Keratinocyte (primary cell): ENCODE measurements around the gene CELF2. TPM values are rescaled to one million over a fixed set of nuclear protein-coding genes. Genes with fewer than 3 reads are reported as not detected.

Source experiments
- DNase-seq: peaks from one replicate; pipeline ENCODE4 v3.0.0-alpha.2; 2011; ENCODE audit warnings: low read depth, missing footprints, low spot score
- FAIRE-seq: peaks from 2 replicates; lab custom pipeline; 2011; peaks lifted over from hg19 to GRCh38; lab: Jason Lieb, UNC
- H2AFZ ChIP-seq: 2 replicates; pipeline ENCODE4 v1.6.0; 2012; ENCODE audit warnings: low read length, control low read depth, inconsistent platforms; ENCODE audit not compliant: control insufficient read depth
- H3K27ac ChIP-seq: 2 replicates; pipeline ENCODE4 v1.5.1; 2011; ENCODE audit warnings: low read length; ENCODE audit not compliant: control insufficient read depth, insufficient read depth
- H3K27me3 ChIP-seq: 3 replicates; pipeline ENCODE4 v1.6.0; 2011; ENCODE audit warnings: low read length; ENCODE audit not compliant: control insufficient read depth, insufficient read depth; ENCODE audit errors: extremely low read depth
- H3K36me3 ChIP-seq, 2 experiments: 2 replicates in 1 of 2; 3 replicates in 1 of 2; pipeline ENCODE4 v1.5.1; 2011; ENCODE audit warnings: low read length in 2 of 2, mild to moderate bottlenecking in 1 of 2; ENCODE audit not compliant: control insufficient read depth in 2 of 2, insufficient read depth in 2 of 2; ENCODE audit errors: extremely low read depth in 1 of 2
- H3K4me1 ChIP-seq: 3 replicates; pipeline ENCODE4 v1.5.1; 2011; ENCODE audit warnings: low read length; ENCODE audit not compliant: control insufficient read depth, insufficient read depth; ENCODE audit errors: extremely low read depth
- H3K4me2 ChIP-seq: 3 replicates; pipeline ENCODE4 v1.6.0; 2011; ENCODE audit warnings: low read depth, low read length; ENCODE audit not compliant: control insufficient read depth, insufficient read depth; ENCODE audit errors: extremely low read depth
- H3K4me3 ChIP-seq, 3 experiments: fragments of 200-600 bp in 1 of 3; sonication (generic) in 1 of 3; 2 replicates in 2 of 3; 3 replicates in 1 of 3; pipeline ENCODE4 v1.5.1; 2011 to 2016; ENCODE audit warnings: low read length in 3 of 3, mild to moderate bottlenecking in 3 of 3, control low read depth in 2 of 3, inconsistent platforms in 1 of 3, low read depth in 1 of 3, mixed read lengths in 1 of 3, mixed run types in 1 of 3, moderate library complexity in 1 of 3; ENCODE audit not compliant: control insufficient read depth in 2 of 3, insufficient read depth in 2 of 3; ENCODE audit errors: extremely low read depth in 1 of 3
- H3K79me2 ChIP-seq: 2 replicates; pipeline ENCODE4 v1.6.0; 2012; ENCODE audit warnings: low read length; ENCODE audit not compliant: control insufficient read depth, insufficient read depth
- H3K9ac ChIP-seq: 3 replicates; pipeline ENCODE4 v1.6.0; 2011; ENCODE audit warnings: low read length; ENCODE audit not compliant: control insufficient read depth, insufficient read depth; ENCODE audit errors: extremely low read depth
- H3K9me1 ChIP-seq: 3 replicates; pipeline ENCODE4 v1.6.0; 2011; ENCODE audit warnings: low read length; ENCODE audit not compliant: control insufficient read depth, insufficient read depth; ENCODE audit errors: extremely low read depth
- H3K9me3 ChIP-seq: 2 replicates; pipeline ENCODE4 v1.5.1; 2012; ENCODE audit warnings: low read depth, low read length; ENCODE audit not compliant: control insufficient read depth
- H4K20me1 ChIP-seq: 3 replicates; pipeline ENCODE4 v1.6.0; 2011; ENCODE audit warnings: low read length; ENCODE audit not compliant: control insufficient read depth, insufficient read depth; ENCODE audit errors: extremely low read depth
- EZH2 ChIP-seq: IDR thresholded peaks from one replicate; pipeline ENCODE4 v1.6.1; 2012; ENCODE audit warnings: inconsistent platforms, mild to moderate bottlenecking, low read length, moderate library complexity
- dilution Hi-C: fragments of 300-500 bp; cut with MboI; formaldehyde crosslinking; loops from one replicate; pipeline ENCODE4 v1.7.0; 2020; ENCODE audit warnings: low sequenced_read_pairs; ENCODE audit not compliant: extremely low pct_ligation_motif_present
- polyA plus RNA-seq, 5 experiments: library from polyadenylated mRNA; depleted of rRNA in 3 of 5; stranded (reverse) in 3 of 5; stranded (forward) in 1 of 5; unstranded in 1 of 5; fragments of >200 nt; gene quantifications; 1 replicate in 1 of 5; 2 replicates in 3 of 5; 3 replicates in 1 of 5; pipeline versions ENCODE4 v1.2.1 to v1.2.3, GENCODE V29; 2011 to 2012; ENCODE audit warnings: missing spikeins in 2 of 5, low read depth in 1 of 5, low replicate concordance in 1 of 5
- TF ChIP-seq, protein P1 (sequence below), 3 experiments: IDR thresholded peaks in 1 of 3; conservative IDR thresholded peaks in 1 of 3; optimal IDR thresholded peaks in 1 of 3; 2 replicates in 2 of 3; 3 replicates in 1 of 3; pipeline versions ENCODE3 to v1.5.1; 2011; ENCODE audit warnings: low read length in 3 of 3, mild to moderate bottlenecking in 3 of 3, moderate library complexity in 2 of 3, control low read depth in 1 of 3, inconsistent platforms in 1 of 3; ENCODE audit not compliant: insufficient read depth in 2 of 3; ENCODE audit errors: extremely low read depth in 1 of 3

Gene CELF2
- polyA plus RNA-seq, 1 donor (not counting 4 experiments of a cell fraction or from before 2014, with no cell fraction given), result 9.8 TPM

DNA sequence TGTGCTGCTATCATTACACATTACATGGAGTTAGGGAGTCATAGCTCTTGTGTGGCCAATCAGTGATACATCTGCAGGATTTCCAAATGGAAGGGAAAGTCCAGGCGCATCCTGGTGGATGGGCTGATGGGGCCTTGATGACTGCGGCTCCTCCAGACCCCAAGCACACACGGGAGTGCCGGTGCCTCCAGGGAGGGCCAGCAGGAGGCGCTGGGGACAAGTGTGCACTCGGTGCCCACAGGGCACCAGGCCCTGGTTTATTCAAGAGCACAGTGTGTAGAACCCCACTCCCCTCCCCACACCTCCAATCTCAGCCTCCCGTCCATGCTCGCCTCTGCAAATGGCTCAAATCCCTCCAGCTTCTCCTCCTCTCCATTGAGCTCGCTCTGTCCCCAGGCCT is 349.8 kb downstream of the CELF2 start:
- Histone ChIP-seq H4K20me1 (no peaks in the 10 kb centered on the region), H3K27ac (no peak overlapping the region), H3K27me3 (no peaks in the 10 kb centered on the region), H3K36me3 (no peaks in the 10 kb centered on the region), H3K79me2 (no peaks in the 10 kb centered on the region), H3K4me3 (no peak overlapping the region), H3K4me1 (no peaks in the 10 kb centered on the region), H3K9ac (no peak overlapping the region), H3K9me1 (no peaks in the 10 kb centered on the region), H3K9me3 (no peaks in the 10 kb centered on the region), H2AFZ (no peak overlapping the region), H3K4me2 (no peak overlapping the region)
- no peak for FAIRE-seq
- TF ChIP-seq, protein P1, sequence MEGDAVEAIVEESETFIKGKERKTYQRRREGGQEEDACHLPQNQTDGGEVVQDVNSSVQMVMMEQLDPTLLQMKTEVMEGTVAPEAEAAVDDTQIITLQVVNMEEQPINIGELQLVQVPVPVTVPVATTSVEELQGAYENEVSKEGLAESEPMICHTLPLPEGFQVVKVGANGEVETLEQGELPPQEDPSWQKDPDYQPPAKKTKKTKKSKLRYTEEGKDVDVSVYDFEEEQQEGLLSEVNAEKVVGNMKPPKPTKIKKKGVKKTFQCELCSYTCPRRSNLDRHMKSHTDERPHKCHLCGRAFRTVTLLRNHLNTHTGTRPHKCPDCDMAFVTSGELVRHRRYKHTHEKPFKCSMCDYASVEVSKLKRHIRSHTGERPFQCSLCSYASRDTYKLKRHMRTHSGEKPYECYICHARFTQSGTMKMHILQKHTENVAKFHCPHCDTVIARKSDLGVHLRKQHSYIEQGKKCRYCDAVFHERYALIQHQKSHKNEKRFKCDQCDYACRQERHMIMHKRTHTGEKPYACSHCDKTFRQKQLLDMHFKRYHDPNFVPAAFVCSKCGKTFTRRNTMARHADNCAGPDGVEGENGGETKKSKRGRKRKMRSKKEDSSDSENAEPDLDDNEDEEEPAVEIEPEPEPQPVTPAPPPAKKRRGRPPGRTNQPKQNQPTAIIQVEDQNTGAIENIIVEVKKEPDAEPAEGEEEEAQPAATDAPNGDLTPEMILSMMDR (optimal IDR thresholded peaks at IDR 0.05 in 1 of 3, IDR thresholded peaks at IDR 0.05 in 1 of 3, conservative IDR thresholded peaks at IDR 0.05 in 1 of 3; ENCODE audit: extremely low read depth in 1 of 3, insufficient read depth in 2 of 3, low read length in 3 of 3), result no peak
- no peak for TF ChIP-seq EZH2
- DNase-seq, result no peak
- dilution Hi-C loops, result no loop called here

DNA sequence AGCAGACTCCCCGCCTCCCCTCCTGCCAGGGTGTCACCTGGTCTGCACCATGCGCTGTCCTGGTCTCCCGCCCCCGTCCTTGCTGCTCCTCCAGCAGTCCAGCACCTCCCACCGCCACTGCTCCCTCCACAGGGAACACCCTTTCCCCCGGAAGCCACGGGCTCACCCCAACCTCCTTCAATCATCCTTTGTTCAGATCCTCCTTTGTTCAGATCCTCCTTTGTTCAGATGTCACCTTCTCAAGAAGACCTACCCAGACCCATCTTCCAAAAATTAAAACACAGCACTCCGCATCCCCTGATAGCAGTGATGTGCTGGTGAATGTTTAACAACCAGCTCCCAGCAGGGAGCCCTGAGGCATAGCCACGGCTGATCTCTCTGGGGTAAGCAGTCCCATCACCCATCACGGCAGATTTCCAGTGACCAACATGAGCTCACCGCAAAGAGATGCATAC is 356.1 kb downstream of the CELF2 start:
- no peaks in the 10 kb centered on the region for H3K79me2 ChIP-seq
- no peaks in the 10 kb centered on the region for H3K27me3 ChIP-seq
- H4K20me1 ChIP-seq, result no peaks in the 10 kb centered on the region
- H3K27ac ChIP-seq, result no peak overlapping the region
- H3K9ac ChIP-seq, result no peak overlapping the region
- no peak for TF ChIP-seq EZH2
- TF ChIP-seq, protein P1 (optimal IDR thresholded peaks at IDR 0.05 in 1 of 3, IDR thresholded peaks at IDR 0.05 in 1 of 3, conservative IDR thresholded peaks at IDR 0.05 in 1 of 3; ENCODE audit: extremely low read depth in 1 of 3, insufficient read depth in 2 of 3, low read length in 3 of 3), result no peak
- H3K4me2 ChIP-seq, result no peak overlapping the region
- no peaks in the 10 kb centered on the region for H3K36me3 ChIP-seq
- no peaks in the 10 kb centered on the region for H3K9me1 ChIP-seq
- DNase-seq (no peak), FAIRE-seq (no peak)
- no peak overlapping the region for H3K4me3 ChIP-seq
- H3K4me1 ChIP-seq, result no peaks in the 10 kb centered on the region
- H3K9me3 ChIP-seq, result no peaks in the 10 kb centered on the region
- dilution Hi-C loops, result no loop called here
- H2AFZ ChIP-seq, result no peak overlapping the region
